D721Med (cell line): ENCODE data around the gene DBNDD2.
A peak's percentile ranks its signal among the peaks of the same experiment; 100 is the strongest.

Source experiments
- DNase-seq: peaks from one replicate; pipeline ENCODE4 v3.0.0; 2011; ENCODE audit warnings: low spot score; ENCODE audit not compliant: insufficient read length
- FAIRE-seq: peaks from 2 replicates; lab custom pipeline; 2011; peaks lifted over from hg19 to GRCh38; lab: Jason Lieb, UNC
- TF ChIP-seq, protein P1 (sequence below): IDR thresholded peaks from 2 replicates; pipeline ENCODE4 v1.5.1; 2012; ENCODE audit warnings: mild to moderate bottlenecking, control low read depth; ENCODE audit not compliant: insufficient read depth; ENCODE audit errors: missing control alignments

DBNDD2 gene

GRCh38 chr20:45408646-45409213, 641 bp downstream of the DBNDD2 start:
- DNase-seq (no peak), FAIRE-seq (no peak)
- TF ChIP-seq, protein P1, sequence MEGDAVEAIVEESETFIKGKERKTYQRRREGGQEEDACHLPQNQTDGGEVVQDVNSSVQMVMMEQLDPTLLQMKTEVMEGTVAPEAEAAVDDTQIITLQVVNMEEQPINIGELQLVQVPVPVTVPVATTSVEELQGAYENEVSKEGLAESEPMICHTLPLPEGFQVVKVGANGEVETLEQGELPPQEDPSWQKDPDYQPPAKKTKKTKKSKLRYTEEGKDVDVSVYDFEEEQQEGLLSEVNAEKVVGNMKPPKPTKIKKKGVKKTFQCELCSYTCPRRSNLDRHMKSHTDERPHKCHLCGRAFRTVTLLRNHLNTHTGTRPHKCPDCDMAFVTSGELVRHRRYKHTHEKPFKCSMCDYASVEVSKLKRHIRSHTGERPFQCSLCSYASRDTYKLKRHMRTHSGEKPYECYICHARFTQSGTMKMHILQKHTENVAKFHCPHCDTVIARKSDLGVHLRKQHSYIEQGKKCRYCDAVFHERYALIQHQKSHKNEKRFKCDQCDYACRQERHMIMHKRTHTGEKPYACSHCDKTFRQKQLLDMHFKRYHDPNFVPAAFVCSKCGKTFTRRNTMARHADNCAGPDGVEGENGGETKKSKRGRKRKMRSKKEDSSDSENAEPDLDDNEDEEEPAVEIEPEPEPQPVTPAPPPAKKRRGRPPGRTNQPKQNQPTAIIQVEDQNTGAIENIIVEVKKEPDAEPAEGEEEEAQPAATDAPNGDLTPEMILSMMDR: no peak

- FAIRE-seq (no peak), DNase-seq (no peak)
- TF ChIP-seq, protein P1: no peak
Observed at GRCh38 chr20:45409521-45410272, 1.6 kb downstream of the DBNDD2 start.

GRCh38 chr20:45410887-45411286, 2.8 kb downstream of the DBNDD2 start:
- DNase-seq (no peak), FAIRE-seq (no peak)
- TF ChIP-seq, protein P1: no peak

DNA sequence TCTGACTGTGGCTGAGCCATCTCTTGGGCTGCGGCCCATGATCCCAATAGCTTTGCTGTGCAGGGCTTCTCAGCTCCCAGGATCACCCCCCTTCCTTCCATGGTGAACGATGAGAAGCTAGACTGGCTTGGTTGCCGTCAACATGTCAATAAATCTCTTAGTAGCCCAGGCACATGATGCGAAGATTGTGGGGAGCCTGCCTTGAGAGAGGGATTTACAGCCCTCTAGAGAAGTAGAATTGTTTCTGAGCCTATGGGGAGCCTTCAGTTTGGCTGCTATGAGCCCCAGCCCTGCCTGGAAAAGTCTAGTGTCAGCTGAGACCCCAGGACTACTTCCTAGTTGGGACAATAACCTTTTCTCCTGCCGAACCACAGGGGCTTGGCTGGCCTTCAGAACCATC, 4.6 kb downstream of the DBNDD2 start:
- FAIRE-seq: no peak
- DNase-seq: no peak
- TF ChIP-seq, protein P1: no peak

DNA sequence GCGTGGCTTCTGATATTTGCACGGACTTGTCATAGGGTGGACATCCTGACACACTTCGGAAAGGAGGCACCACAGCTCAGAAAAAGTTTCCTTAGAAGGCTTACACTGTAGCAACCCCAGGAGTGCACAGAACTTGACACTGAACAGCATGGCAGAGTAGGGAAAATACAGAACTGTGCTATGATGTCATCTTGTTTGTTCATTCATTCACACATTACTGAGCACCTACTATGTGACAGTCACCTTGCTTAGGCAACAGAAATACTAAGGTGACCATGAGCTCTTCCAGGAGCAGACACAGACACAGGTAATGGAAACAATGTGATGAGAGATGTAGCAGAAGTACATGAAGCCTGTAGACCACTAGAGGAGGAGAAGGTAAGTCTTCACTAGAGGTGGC, 5.4 kb downstream of the DBNDD2 start:
- no peak for DNase-seq
- TF ChIP-seq, protein P1: no peak
- FAIRE-seq: no peak

GRCh38 chr20:45415822-45416637, 7.9 kb downstream of the DBNDD2 start, which contains the start of gene PIGT:
Gene PIGT, plus strand, starts transcription at chr20:45416141. Its CDS starts 16 bp downstream, at chr20:45416157.
- no peak for FAIRE-seq
- DNase-seq: peak; percentile 33

More at GRCh38 chr20:45415822-45416637, 7.9 kb downstream of the DBNDD2 start, which contains the start of gene PIGT:
- TF ChIP-seq, protein P1: no peak
